ENCODE results near the gene TAL2.
A peak's percentile ranks its signal among the peaks of the same experiment; 100 is the strongest.

TAL2 gene

DNA sequence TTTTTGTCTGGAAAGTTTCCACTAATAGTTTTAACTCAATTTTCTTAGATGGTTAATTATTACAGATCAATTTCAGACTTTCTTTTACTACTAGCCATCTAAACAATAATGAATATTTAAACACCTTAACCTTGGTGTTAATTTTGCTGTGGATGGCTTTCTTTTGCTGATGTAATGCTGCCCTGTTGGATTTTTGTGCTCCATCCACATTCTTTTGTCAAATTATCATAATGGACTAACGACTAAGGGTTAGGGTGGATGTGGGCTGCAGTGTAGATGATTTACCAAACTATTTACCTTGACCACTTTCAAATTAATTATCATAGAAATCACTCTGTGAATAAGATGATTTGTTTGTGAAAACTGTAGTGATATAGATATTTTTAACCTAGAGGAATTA is 16.5 kb downstream of the TAL2 start:
- no peaks in the 10 kb centered on the region for H3K36me3 ChIP-seq (ENCODE audit: insufficient read depth, low read depth, low read length)
- H3K27ac ChIP-seq (ENCODE audit: low read length) = no peak overlapping the region
- H3K27me3 ChIP-seq (ENCODE audit: insufficient read depth, low read length) = no peaks in the 10 kb centered on the region
- peaks cover 9% of the 10 kb centered on the region for H3K4me1 ChIP-seq (ENCODE audit: insufficient read depth, low read length)
- H3K4me3 ChIP-seq (ENCODE audit: low read length) = no peak overlapping the region
- no peak overlapping the region for H3K9ac ChIP-seq (ENCODE audit: low read depth, low read length)
- no peaks in the 10 kb centered on the region for H3K9me3 ChIP-seq (ENCODE audit: insufficient read depth, low read depth, low read length)

DNA sequence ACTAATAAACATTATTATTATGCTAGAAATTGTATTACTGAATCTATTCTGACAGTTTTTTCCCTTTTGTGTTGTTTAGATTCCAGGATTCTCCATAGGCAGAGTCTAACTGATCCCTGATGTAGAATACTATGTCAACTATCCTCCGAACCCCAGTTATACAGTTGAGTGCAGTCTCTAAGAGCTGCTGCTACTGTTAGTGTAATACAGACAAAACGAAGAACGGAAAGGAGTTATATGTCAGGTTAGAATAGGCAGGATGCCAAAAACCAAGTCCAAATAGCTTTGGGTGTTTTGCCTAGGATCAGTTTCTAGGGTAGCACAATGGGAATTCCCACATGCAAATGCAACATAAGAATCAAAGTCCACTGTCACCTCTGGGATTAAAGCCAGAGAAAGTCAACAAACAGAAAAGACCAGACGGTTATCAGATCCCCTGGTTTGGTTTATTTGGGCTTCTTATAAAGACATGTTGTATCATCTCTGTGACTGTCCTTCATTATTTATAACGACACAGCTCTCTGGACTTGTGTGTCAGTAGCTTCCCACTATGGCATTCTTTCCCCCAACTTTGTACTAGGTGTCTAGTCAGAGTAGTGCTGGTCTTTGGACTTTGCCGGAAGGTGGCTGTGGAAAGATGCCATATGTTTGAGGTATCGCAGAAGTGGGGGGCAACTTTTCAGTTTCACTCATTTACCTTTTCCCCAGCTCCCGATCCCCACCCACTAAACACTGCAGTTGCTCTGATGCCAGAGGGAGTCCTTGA is 17.2 kb downstream of the TAL2 start:
- no peaks in the 10 kb centered on the region for H3K36me3 ChIP-seq (ENCODE audit: insufficient read depth, low read depth, low read length)
- H3K4me1 ChIP-seq (ENCODE audit: insufficient read depth, low read length) = peaks cover 9% of the 10 kb centered on the region
- H3K9me3 ChIP-seq (ENCODE audit: insufficient read depth, low read depth, low read length) = no peaks in the 10 kb centered on the region
- H3K9ac ChIP-seq (ENCODE audit: low read depth, low read length) = no peak overlapping the region
- H3K27ac ChIP-seq (ENCODE audit: low read length) = no peak overlapping the region
- no peak overlapping the region for H3K4me3 ChIP-seq (ENCODE audit: low read length)
- H3K27me3 ChIP-seq (ENCODE audit: insufficient read depth, low read length) = no peaks in the 10 kb centered on the region

DNA sequence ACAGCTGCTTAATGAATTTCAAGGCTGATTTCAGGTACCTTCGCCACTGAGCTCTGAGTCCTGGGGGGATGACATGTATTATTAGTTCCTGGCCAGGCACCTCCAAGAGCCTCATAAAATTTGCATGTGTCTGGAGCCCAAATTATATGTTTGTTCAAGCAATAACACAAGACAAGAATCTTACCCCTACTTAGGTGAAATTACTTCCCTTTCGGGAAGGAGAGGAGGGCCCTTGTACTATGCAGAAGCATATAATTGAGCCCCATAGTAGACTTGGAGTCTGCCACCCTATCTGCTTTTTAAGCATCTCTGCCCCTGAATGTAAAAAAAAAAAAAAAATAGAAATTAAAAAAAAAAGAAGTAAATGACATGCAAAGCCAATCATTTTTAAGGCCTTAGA is 19.1 kb downstream of the TAL2 start:
- Histone ChIP-seq H3K36me3 (ENCODE audit: insufficient read depth, low read depth, low read length) (no peaks in the 10 kb centered on the region), H3K27ac (ENCODE audit: low read length) (no peak overlapping the region), H3K27me3 (ENCODE audit: insufficient read depth, low read length) (no peaks in the 10 kb centered on the region), H3K4me1 (ENCODE audit: insufficient read depth, low read length) (peaks cover 9% of the 10 kb centered on the region), H3K4me3 (ENCODE audit: low read length) (no peak overlapping the region), H3K9me3 (ENCODE audit: insufficient read depth, low read depth, low read length) (no peaks in the 10 kb centered on the region), H3K9ac (ENCODE audit: low read depth, low read length) (no peak overlapping the region)

DNA sequence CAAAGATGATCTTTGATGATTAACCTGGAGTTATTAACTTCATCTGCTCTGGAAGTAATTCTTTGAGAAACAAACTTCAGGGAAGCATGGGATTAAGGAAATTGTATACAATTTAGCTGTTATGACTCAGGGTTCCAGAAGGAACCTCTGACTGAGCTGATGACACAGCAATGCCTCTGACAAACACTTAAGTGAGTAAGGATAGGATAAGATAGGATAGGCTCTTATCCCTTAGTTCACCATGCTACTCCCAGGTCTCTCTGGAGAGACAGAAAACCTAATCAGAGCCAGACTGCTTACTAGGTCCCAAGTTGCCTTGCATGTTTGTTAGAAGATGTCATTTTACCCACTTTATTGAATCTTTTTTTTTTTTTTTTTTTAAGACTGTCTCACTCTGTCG is 19.5 kb downstream of the TAL2 start:
- Histone ChIP-seq H3K27ac (ENCODE audit: low read length) (no peak overlapping the region), H3K9ac (ENCODE audit: low read depth, low read length) (no peak overlapping the region), H3K36me3 (ENCODE audit: insufficient read depth, low read depth, low read length) (no peaks in the 10 kb centered on the region), H3K4me1 (ENCODE audit: insufficient read depth, low read length) (peaks cover 9% of the 10 kb centered on the region), H3K27me3 (ENCODE audit: insufficient read depth, low read length) (no peaks in the 10 kb centered on the region), H3K4me3 (ENCODE audit: low read length) (no peak overlapping the region), H3K9me3 (ENCODE audit: insufficient read depth, low read depth, low read length) (no peaks in the 10 kb centered on the region)

DNA sequence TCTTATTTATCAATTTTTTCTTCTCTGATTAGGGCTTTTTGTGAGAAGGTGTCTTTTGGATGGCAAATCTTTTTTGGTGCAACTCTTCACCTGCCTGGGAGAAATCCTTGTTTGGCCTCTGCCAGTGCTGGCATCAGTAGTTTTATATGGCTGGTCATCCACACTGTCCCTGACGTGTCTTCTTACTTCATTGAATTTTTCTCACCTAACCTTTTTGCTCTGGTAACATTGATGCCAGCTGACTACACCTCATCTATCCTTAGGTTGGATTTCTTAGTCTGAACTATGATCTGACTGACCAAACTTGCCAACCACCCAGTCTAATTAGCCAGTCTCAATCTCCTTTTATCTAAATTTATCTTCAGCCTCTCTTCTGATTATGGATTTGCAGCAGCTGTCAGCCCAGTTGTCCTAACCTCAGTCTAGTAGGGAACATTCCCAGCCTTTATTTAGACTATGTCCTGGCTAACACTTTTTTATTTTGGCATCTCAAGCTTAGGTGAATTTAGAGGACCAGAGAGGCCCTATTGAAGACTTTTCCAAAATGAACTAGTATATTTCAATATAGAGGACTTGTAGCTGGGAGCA is 21.5 kb downstream of the TAL2 start:
- H3K9me3 ChIP-seq (ENCODE audit: insufficient read depth, low read depth, low read length) = no peaks in the 10 kb centered on the region
- H3K36me3 ChIP-seq (ENCODE audit: insufficient read depth, low read depth, low read length) = no peaks in the 10 kb centered on the region
- no peak overlapping the region for H3K9ac ChIP-seq (ENCODE audit: low read depth, low read length)
- no peaks in the 10 kb centered on the region for H3K27me3 ChIP-seq (ENCODE audit: insufficient read depth, low read length)
- H3K4me1 ChIP-seq (ENCODE audit: insufficient read depth, low read length) = no peaks in the 10 kb centered on the region; the same call in 1 of the 2 replicates
- no peak overlapping the region for H3K4me3 ChIP-seq (ENCODE audit: low read length)
- H3K27ac ChIP-seq (ENCODE audit: low read length) = no peak overlapping the region

DNA sequence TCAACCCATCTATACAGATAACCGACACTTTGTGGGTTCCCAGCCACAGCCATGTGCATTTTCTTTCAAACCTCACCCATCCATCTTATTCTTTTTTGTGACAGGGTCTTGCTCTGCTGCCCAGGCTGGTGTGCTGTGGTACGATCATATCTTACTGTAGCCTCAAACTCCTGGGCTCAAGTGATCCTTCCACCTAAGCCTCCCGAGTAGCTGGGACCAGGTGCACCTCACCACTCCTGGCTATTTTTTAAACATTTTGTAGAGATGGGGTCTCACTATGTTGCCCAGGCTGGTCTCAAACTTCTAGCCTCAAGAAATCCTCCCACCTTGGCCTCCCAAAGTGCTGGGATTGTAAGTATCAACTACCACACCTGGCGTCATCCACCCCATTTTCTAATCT is 24.7 kb downstream of the TAL2 start:
- no peak overlapping the region for H3K4me3 ChIP-seq (ENCODE audit: low read length)
- H3K9ac ChIP-seq (ENCODE audit: low read depth, low read length) = no peak overlapping the region
- H3K27me3 ChIP-seq (ENCODE audit: insufficient read depth, low read length) = peaks cover 8% of the 10 kb centered on the region
- no peak overlapping the region for H3K27ac ChIP-seq (ENCODE audit: low read length)
- H3K4me1 ChIP-seq (ENCODE audit: insufficient read depth, low read length) = no peaks in the 10 kb centered on the region
- H3K9me3 ChIP-seq (ENCODE audit: insufficient read depth, low read depth, low read length) = no peaks in the 10 kb centered on the region
- H3K36me3 ChIP-seq (ENCODE audit: insufficient read depth, low read depth, low read length) = no peaks in the 10 kb centered on the region

DNA sequence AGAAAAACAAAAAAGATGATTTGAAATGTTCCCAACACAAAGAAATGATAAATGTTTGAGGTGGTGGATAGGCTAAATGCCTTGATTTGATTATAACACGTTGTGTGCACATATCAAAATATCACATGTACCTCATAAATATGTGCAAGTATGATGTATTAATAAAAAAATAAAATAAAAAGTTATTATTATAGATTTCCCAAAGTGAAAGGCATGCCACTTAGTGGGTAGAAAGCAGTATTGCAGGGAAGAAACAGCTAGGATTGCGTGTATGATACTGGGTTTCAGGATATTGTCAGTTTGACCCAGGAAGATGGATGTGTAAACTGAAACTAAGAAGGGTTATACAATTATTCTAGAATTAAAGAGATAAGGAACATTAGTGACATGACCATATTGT is 28.5 kb downstream of the TAL2 start:
- H3K27ac ChIP-seq (ENCODE audit: low read length) = no peak overlapping the region
- H3K9me3 ChIP-seq (ENCODE audit: insufficient read depth, low read depth, low read length) = no peaks in the 10 kb centered on the region
- H3K4me1 ChIP-seq (ENCODE audit: insufficient read depth, low read length) = peaks cover 6% of the 10 kb centered on the region; the same call in 1 of the 2 replicates
- no peak overlapping the region for H3K4me3 ChIP-seq (ENCODE audit: low read length)
- peaks cover 42% of the 10 kb centered on the region for H3K27me3 ChIP-seq (ENCODE audit: insufficient read depth, low read length)
- no peak overlapping the region for H3K9ac ChIP-seq (ENCODE audit: low read depth, low read length)
- no peaks in the 10 kb centered on the region for H3K36me3 ChIP-seq (ENCODE audit: insufficient read depth, low read depth, low read length)

DNA sequence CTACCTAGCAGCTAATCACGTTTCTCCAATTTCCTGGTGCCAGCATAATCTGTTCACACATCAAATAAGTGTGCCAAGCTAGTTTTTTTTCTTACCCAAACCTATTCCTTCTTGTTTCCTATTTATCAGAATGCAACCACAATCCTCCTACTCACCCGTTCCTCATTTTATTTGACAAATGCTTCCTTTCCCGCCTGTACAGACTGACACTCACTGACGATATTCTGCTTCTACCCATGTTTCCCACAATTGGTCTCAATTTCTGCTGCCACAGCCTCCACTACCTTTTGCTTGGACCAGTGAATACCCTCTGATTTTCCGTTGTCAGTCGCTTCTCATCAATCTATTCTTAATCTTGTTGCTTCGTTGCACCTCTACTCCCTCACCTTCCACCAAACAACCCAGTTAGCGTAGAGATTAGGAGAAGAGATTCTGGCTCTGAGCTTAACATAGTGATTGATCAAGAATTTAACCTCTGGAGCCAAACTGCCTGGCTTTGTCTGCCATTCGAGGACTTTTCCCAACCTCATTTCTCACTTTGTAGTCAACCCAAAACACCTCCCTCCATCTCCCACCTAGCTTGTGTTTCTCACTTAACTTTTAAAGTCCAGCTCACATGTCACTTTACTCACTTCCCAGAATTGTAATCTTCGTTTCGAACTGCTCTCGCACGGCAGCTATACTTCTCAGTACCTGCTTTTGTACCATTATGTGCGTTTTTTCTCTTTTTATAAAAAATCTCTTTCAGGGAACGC is 31.4 kb downstream of the TAL2 start:
- Histone ChIP-seq H3K4me3 (ENCODE audit: low read length) (peak overlapping the region; percentile 72), H3K27me3 (ENCODE audit: insufficient read depth, low read length) (peaks cover 51% of the 10 kb centered on the region), H3K9me3 (ENCODE audit: insufficient read depth, low read depth, low read length) (no peaks in the 10 kb centered on the region), H3K9ac (ENCODE audit: low read depth, low read length) (peak overlapping the region; percentile 31; the same call in 1 of the 2 replicates), H3K27ac (ENCODE audit: low read length) (no peak overlapping the region), H3K36me3 (ENCODE audit: insufficient read depth, low read depth, low read length) (no peaks in the 10 kb centered on the region), H3K4me1 (ENCODE audit: insufficient read depth, low read length) (peaks cover 6% of the 10 kb centered on the region; the same call in 1 of the 2 replicates)

DNA sequence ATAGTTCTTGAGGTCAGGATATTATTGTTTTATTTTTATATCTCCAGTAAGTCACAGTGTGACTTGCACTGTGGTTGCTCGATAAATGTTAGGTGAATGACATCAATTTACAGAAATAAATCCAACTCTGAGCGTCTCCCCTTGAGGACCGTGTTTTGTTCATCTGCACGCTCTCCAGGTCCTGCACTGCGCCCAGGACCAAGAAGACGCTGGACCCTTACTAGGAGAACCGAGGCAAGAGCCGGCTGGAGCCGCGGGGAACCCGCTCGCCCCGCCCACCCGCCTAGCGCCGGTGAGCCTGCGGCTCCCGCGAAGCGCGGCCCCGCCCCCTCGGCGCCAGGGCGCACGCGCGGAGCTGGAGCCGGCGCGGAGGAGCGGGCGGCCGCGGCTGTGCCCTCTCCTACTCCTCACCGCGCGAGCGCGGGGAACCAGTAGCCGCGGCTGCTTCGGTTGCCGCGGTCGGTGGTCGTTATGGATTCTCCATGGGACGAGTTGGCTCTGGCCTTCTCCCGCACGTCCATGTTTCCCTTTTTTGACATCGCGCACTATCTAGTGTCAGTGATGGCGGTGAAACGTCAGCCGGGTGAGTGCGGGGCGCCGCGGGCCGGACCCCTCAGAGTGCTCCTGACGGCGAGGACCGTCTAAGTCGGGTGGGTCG is 32.1 kb downstream of the TAL2 start, which contains the start of gene TMEM38B:
TMEM38B (plus strand) TSS at position 352 of the 658 bp plus-strand sequence; CDS start at position 472, 120 bp downstream.
- Histone ChIP-seq H3K36me3 (ENCODE audit: insufficient read depth, low read depth, low read length) (no peaks in the 10 kb centered on the region), H3K4me3 (ENCODE audit: low read length) (peak within 1 kb of the TSS; percentile 72), H3K4me1 (ENCODE audit: insufficient read depth, low read length) (peaks cover 6% of the 10 kb centered on the region; the same call in 1 of the 2 replicates), H3K27me3 (ENCODE audit: insufficient read depth, low read length) (peaks cover 51% of the 10 kb centered on the region), H3K9me3 (ENCODE audit: insufficient read depth, low read depth, low read length) (no peaks in the 10 kb centered on the region), H3K27ac (ENCODE audit: low read length) (no peak within 1 kb of the TSS), H3K9ac (ENCODE audit: low read depth, low read length) (peak within 1 kb of the TSS; percentile 31; the same call in 1 of the 2 replicates)

DNA sequence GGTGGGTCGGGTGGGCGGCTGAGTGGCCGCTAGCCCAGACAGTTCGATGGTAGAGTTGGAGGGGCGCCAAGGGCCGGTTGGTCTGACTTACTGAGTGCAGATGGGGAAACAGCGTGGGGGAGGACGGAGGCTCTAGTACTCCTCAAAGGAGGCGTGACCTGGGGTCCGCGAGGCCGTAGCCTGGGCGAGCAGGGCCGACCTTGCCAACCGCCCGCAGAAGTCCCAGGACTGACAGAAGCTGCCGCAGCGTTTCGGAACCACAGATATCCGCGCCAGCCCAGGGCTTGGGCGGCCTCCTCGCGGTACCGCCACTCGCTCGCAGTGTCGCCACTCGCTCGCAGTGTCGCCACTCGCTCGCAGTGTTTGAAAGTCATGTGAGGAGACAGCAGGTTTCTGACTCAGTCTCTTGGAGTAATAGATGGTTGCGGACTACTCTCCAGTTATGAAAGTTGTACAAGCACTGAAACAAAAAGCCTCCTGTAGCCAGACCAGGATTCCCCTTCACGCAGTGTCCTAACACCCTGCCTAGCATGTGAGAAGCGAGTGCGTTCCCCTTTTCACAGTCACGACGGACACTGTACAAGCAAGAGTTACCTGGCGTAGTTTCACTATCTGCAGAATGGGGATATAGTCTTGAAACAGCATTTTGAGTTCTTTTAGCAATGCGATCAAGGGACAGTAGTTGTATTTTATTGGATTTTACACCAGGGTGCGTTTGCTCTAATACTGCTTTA is 32.8 kb downstream of the TAL2 start:
- H3K9ac ChIP-seq (ENCODE audit: low read depth, low read length) = no peak overlapping the region
- peaks cover 6% of the 10 kb centered on the region; the same call in 1 of the 2 replicates for H3K4me1 ChIP-seq (ENCODE audit: insufficient read depth, low read length)
- H3K9me3 ChIP-seq (ENCODE audit: insufficient read depth, low read depth, low read length) = no peaks in the 10 kb centered on the region
- peaks cover 51% of the 10 kb centered on the region for H3K27me3 ChIP-seq (ENCODE audit: insufficient read depth, low read length)
- H3K4me3 ChIP-seq (ENCODE audit: low read length) = peak overlapping the region; percentile 72
- no peaks in the 10 kb centered on the region for H3K36me3 ChIP-seq (ENCODE audit: insufficient read depth, low read depth, low read length)
- no peak overlapping the region for H3K27ac ChIP-seq (ENCODE audit: low read length)

Data from iPS-20b (cell line).